Stimulated activated CD4-positive, alpha-beta T cell treated with anti-CD3 and anti-CD28 coated beads, Interleukin-1b, Interleukin-23, amount 100 ng/mL, for 4 hours (primary cell): ENCODE measurements around the gene TECTA.

Experiments used
- DNase-seq, 2 donors: peaks; one replicate each; pipeline ENCODE4 v3.0.0-alpha.2; 2020; ENCODE audit warnings: low read depth in 2 of 2

Gene TECTA, protein sequence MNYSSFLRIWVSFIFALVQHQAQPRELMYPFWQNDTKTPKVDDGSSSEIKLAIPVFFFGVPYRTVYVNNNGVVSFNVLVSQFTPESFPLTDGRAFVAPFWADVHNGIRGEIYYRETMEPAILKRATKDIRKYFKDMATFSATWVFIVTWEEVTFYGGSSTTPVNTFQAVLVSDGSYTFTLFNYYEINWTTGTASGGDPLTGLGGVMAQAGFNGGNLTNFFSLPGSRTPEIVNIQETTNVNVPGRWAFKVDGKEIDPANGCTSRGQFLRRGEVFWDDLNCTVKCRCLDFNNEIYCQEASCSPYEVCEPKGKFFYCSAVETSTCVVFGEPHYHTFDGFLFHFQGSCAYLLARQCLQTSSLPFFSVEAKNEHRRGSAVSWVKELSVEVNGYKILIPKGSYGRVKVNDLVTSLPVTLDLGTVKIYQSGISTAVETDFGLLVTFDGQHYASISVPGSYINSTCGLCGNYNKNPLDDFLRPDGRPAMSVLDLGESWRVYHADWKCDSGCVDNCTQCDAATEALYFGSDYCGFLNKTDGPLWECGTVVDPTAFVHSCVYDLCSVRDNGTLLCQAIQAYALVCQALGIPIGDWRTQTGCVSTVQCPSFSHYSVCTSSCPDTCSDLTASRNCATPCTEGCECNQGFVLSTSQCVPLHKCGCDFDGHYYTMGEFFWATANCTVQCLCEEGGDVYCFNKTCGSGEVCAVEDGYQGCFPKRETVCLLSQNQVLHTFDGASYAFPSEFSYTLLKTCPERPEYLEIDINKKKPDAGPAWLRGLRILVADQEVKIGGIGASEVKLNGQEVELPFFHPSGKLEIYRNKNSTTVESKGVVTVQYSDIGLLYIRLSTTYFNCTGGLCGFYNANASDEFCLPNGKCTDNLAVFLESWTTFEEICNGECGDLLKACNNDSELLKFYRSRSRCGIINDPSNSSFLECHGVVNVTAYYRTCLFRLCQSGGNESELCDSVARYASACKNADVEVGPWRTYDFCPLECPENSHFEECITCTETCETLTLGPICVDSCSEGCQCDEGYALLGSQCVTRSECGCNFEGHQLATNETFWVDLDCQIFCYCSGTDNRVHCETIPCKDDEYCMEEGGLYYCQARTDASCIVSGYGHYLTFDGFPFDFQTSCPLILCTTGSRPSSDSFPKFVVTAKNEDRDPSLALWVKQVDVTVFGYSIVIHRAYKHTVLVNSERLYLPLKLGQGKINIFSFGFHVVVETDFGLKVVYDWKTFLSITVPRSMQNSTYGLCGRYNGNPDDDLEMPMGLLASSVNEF (N-terminal part only)

DNA sequence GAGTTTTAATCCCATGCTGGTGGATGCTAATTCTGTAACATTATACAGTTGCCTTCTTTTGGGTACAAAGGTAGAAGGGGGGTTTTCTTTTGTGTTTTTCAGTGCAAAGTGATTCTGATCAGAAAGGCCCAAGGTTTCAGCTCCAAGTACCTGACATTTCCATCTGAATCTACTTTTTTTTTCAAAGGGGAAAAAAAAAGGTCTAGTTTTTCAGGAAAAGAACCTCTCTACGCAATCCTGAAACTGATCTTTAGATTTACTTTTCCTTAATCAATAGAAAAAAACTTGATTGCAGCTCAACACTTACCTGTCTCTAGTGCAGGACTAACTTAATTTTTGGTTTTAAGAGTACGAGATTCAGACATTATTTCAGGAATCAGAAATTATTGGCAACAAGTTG is at the start of gene TECTA:
TECTA (plus strand) TSS at position 301 of the 400 bp plus-strand sequence. CDS start 1,423 bp downstream, outside the sequence.
- DNase-seq, result no peak

DNA sequence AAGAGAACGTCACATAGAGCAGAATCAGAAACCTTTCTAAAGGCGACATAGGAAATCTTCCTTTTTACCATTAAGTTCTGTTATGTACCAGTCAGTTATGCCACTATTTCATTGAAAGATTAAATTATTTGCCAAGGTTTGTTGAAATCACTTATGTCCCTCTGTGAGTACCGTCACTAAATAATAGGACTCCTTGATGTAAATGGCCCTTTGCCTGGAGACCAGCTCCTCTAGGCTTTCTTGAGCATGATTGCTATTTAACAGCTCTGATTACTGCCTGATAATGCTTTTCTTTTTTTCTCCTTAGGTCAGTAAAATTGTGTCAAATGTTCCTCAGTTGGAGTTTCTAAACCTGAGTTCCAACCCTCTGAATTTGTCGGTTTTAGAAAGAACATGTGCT is 47.8 kb upstream of the TECTA start:
- DNase-seq, result no peak

DNA sequence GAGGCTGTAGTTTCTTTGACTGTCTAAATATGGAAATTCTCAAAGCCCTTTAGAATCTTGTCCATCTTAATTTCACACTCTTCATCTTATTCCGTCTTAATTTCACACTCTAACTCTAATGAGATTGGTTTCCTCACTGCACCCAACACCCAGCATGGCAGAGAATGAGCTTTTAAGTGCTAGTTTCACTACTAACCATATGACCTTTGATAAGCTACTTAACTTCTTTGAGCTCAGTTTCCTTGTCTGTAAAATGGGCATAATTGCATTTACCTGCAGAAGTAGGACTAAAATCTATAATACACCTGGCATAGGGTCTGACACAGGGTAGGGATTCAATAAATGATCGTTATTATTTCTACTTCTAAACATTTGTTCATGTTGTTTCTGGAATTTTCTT is 46.8 kb upstream of the TECTA start:
- no peak for DNase-seq

DNA sequence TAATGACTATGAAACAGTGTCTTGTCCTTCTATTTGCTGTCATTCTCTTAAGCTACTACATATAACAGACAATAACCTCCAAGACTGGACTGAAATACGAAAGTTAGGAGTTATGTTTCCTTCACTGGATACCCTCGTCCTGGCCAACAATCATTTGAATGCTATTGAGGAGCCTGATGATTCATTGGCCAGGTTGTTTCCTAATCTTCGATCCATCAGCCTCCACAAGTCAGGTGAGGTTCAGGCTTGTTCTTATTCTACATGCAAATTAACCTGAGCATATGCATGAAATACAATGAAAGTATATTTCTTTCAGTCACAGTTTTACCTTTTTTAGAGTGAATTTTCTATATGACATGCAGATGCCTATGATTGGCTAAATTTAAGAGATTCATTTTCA is 46.0 kb upstream of the TECTA start:
- no peak for DNase-seq

DNA sequence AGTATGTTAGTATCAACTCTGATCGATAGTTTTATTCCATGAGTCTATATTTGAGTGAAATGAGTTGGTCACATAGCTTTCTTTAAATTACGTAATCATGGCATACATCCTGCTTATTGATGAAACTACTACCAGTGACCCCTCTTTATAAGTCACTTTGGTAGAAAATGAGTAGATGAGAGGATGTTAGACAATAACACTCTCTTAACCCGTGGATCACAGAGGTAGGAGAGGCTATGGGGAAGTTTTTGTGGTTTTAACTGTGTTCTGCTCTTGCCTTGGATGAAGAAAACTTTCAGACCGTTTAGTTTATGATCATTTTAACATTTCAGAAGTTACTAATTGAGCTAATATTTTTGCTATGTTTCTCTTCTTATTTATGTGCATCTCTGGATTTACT is 43.1 kb upstream of the TECTA start:
- DNase-seq, result no peak

DNA sequence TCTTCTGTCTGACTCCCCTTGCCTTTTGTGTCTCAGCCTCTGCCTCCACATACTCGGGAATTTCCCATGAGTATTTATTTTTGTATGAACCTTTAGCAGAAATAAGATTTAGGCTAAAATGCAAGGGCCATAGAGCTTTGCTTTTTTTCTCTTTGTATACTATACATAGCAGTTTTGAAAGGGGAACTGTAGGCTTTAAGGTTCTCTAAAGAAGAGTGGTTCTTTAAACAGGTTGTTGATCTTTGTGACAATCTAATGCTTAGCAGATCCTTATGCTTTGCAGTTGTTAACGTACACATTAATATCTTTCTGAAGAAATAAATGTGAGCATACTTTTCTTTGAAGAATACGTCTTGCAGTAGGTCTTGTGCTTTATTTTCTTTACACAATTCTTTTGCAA is 42.1 kb upstream of the TECTA start:
- DNase-seq, result no peak

DNA sequence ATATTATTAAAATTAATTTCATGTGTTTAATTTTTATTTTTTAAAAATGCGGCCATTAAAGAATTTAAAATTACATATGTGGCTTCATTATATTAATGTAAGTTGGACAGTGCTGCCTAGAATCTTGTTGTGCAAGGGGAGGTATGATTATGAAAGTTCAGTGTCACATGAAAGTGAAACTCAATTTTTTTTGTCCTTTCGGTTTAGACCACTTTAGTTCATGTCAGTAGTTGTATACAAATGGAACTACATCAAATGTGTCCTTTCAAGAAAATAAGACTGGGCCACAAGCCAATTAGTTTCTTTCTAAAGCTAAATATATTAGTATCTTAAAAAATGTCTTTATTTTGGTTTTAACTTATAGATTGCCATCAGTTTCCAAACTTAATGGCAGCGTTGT is 41.4 kb upstream of the TECTA start:
- no peak for DNase-seq

DNA sequence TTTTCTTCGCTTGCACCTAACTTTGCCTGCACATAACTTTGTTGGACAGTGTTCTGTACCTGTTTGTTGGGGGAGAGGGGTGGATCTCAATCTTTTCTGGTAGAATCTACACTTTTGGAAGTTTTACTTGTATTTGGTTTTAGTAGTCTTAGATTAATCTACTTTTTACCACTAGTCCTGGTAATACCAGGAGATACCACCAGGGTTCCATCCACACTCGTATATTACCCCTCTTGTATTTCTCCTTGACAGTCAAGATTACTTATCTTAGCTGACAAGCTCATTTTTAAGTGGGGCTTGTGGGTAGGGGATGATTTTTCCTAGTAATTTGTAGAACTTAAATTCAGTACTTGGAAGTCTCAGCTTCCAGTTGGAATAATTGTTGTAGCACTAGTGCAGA is 37.3 kb upstream of the TECTA start:
- no peak for DNase-seq

DNA sequence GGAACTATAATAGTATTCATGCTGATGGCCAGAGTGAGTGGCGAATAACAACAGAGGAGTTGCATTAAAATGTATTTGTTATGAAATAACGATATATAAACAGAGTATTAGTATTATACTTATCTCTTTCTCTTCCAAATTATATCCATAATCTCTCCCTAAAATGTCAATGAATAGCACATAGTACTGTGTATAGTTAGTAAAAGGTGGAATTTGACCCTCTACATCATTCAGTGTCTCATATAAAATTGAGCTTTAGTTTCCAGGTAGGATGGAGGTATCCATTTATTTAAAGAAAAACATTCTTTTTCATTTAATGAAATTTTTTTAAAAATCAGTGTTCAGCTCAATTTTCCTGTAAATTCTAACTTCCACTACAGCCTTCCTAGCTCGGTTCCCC is 34.4 kb upstream of the TECTA start:
- DNase-seq, result no peak

DNA sequence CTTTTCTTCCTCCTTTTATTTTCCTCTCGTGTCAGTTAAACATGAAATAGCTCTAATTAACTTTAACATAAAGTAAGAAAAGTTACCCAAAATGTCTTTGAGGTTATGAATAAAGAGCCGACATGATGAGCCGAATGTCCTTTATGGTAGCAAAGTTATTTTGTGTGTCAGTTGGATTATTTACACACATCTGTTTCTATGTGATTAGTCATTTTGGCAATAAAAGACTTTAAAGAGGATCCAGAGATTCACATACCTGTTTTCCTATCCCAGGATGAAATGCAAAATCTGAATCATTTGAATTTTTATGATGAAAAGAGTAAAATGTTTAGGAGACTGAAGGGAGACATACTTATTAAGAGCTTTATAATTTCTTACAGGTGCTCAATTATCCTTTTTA is 34.0 kb upstream of the TECTA start:
- DNase-seq, result no peak

DNA sequence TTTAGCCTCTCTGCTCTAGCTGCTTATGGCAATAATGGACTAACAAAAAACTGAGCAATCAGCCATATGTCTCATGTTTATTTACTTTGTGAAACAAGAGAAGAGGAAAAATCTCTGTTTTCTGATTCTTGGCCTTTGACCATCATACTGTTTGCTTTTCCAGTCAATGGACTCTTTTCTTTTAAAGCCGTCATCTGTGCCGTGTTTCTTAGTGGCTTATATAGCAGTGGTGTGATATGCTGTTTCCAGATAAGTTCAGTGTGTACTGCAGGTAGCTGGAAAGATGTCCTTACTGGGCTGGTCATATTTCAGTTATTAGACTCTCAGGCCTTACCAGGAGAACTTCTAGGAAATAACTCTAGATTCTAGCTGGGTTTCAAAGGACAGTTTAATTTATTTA is 33.6 kb upstream of the TECTA start:
- DNase-seq, result no peak

DNA sequence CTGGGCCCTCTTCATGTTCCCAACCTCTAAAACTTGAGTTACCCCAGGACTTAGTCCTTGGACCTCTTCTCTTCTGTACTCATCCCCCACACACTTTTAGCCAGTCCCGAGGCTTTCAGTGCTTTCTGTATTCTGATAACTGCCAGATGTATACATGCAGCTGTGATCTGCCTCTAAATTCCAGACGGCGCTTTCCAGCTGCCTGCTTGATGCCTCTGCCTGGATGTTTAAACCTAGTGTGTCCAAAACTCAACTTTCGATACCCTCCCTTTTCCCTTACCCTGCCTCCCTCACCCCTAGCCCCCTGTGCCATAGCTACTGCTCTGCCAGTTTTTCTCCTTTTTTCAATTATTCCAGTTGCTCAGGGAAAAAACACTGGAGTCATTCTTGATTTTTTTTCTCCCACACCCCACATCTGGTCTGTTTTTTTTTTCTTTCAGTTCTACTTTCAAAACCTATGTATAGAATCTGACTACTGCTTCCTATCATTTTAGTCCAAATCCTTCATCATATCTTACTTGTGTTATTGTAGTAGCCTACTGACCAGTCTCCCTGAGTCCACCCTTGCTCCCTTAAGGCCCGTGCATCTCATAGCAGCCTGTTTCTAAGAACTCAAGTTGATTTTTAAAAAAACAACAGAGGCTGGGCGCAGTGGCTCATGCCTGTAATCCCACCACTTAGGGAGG is 32.9 kb upstream of the TECTA start:
- no peak for DNase-seq

DNA sequence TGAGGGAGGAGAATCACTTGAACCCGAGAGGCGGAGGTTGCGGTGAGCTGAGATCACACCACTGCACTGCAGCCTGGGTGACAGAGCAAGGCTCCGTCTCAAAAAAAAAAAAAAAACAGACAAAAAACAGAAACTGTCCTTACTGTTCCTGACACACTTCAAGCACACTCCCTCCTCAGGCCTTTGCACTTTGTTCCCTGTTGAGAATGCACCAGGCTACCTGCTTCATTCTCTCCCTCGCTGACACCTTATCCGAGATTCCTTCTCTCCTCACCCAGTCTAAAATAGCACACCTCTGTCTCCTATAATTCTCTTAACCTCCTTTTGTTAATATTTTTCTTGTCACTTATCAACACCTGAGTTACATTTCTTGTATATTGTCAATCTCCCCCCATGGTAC is 32.3 kb upstream of the TECTA start:
- DNase-seq, result no peak

DNA sequence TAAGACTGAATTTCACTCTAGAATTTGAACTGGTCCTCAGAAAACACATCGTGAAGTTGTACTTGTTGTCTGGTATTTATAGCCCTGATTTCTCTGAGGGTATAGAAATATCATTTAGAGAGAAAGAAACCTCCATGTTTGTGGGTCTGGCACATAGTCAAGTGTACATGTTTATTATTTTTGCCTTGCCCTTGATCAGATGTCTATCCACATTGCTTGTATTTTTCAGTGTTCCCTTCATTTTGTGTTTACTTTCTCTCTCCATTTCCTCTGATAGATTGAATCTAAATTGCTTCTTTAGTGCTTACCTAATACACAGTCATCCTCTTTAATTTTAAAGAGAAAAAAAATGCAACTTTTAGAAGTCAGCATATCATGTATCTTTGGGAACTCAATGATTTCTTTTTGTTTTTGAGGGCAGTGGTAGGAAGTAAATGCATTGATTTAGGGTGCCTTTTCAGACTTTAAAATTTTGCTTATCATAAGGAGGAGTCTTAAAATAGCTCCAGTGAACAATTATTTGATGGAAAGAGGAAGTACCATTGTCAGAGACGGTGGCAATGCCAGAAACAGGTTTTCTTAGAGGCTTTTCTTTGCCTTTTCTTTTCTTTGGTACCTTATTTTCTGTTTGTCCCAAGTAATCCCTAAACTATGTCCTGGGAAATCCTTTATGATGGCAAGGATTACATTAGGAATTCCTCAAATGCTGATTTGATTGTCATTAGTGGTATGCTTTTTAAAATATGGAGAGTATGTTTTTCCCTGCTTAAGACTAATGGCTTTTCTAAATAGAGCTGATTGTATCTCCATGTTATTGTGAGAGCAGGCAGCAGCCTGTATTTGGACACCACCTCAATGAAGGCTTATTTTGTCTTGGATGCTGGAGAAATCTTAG is 29.8 kb upstream of the TECTA start:
- DNase-seq, result no peak

DNA sequence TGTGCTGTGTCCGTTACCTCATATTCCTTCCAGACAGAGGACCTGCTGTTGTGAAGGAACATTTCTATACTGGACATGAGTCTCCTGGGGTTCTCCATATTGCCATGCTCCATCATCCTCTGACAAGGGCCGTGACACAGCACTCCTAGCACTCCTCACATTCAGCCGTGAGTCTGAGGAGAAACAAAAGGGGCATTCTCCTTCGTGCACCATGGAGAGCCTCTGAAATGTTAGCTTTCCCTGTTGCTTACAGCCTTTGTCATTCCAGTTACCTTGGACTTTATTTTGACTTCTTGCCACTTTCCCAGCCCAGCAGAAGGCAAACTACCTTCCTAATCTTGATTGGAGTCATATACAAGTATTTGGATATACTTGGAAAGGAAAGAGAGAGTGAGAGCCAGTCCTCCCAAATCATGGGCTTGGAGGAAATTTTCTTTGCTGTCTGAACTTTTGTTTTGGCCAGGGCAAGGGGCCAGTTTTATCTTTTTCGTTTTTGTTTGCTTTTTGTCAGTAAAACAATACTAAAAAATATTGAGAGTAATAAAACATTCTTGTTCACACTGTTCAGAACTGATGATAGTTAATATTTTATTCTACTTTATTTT is 29.1 kb upstream of the TECTA start:
- no peak for DNase-seq

DNA sequence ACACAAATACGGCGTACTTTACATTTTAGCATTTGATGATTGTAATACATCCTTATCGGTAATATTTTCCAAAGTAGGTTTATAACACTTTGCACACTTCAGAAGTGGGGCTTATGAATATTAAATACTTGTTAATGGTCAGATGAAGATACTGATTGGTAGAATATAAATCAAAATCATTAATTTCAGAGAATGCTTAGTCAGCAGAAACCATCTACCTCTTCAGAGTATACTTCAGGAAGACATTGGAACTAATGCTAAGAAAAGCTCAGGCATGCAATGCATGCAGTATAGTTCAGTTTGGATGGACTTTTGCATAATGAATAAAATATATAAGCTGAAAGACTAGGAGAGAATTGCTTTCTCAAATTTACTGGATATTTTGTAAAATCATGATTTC is 19.7 kb upstream of the TECTA start:
- no peak for DNase-seq

DNA sequence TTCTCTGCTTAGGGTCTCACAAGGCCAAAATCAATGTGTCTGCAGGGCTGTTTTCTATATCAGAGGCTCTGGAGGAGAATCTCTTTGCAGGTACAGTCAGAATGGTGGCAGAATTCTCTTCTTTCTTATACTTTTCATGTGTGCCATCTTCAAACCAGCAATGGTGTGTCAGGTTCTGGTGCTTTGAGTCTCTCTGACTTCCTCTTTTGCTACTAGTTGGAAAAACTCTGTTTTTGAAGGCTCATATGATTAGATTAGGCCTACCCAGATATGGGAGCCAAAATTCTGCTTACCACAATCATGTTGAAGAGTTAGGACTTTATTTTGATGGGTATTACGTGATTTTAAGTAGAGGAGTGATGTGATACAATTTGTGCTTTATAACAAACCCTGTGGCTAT is 18.8 kb upstream of the TECTA start:
- no peak for DNase-seq

DNA sequence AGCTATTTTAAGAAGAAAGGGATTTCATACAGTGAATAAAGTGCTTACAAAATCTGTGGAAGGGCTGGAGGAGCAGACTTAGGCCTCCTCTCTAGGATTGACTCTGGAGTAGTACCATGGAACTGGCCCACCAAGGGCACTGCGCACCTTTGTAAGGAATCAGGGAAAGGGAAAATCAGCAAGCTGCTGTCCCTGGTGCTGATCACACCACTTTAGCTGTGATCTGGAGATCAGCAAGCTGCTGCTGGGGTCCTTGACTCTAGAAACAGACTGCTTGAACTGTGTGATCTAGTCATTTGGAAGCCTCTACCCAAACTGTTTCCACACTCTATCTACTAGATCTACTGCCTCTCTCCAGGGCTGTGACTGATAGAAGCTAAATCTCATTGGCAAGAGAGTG is 18.4 kb upstream of the TECTA start:
- DNase-seq, result no peak

DNA sequence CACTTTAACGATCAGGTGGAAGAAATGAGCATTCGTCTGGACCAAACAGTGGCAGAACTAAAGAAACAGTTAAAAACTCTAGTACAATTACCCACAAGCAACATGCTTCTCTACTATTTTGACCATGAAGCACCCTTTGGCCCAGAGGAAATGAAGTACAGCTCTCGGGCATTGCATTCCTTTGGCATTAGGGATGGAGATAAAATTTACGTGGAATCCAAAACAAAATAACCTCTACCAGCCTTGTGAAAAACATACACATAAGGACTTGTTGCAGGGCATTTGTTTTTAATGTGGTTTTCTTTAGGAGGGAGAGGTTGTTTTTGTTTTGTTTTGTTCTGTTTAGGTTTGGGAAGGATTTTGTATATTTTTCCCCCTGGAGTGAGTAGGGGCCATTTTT is 14.2 kb upstream of the TECTA start:
- DNase-seq, result no peak

DNA sequence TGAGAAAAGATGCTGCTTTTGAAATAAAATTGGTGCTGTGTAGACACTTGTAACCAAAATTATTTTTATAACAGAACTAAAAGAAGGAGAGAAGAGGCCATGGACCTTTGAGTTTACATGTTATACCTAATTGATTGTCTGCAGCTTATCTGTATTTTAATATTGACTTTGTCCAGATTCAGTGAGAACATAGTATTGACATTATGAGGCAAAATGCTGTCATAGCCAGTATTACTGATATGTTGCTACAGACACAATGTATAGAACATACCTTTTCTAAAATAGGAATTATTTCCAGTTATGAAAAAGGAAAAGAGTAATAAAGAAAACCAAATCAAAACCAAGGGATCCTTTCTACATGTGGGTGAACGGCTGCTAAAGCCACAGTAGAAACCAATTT is 11.5 kb upstream of the TECTA start:
- DNase-seq, result no peak
